ENCODE data around the gene CELF1. TPM values are rescaled to one million over a fixed set of nuclear protein-coding genes. Genes with fewer than 3 reads are reported as not detected.

The CELF1 gene
- total and polyA plus RNA-seq, 2 of the 13 experiments (the other 11 are each of a cell fraction or from before 2014, with no cell fraction given), result 69.0 to 80.1 TPM

DNA sequence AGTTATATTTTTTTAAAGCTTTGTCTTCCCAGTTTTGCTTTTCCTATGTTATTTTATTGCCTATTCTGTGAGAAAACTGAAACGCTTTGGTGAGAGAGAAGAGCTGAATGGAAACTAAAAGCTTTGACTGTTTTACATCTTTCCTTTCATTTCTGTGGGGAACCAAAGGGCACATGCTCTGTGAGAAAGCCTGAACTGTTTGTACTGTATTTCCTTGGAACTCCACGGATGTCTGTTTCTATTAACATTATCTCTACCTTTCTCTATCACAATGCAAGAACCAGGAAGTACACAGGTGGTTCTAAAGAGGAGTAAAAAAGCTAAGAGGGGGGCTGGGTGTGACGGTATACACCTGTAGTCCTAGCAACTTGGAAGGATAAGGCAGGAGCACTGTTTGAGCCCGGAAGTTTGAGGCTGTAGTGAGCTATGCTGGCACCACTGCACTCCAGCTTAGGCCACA lies 43.8 kb downstream of the CELF1 start (continued):
- TF ChIP-seq, protein P1, sequence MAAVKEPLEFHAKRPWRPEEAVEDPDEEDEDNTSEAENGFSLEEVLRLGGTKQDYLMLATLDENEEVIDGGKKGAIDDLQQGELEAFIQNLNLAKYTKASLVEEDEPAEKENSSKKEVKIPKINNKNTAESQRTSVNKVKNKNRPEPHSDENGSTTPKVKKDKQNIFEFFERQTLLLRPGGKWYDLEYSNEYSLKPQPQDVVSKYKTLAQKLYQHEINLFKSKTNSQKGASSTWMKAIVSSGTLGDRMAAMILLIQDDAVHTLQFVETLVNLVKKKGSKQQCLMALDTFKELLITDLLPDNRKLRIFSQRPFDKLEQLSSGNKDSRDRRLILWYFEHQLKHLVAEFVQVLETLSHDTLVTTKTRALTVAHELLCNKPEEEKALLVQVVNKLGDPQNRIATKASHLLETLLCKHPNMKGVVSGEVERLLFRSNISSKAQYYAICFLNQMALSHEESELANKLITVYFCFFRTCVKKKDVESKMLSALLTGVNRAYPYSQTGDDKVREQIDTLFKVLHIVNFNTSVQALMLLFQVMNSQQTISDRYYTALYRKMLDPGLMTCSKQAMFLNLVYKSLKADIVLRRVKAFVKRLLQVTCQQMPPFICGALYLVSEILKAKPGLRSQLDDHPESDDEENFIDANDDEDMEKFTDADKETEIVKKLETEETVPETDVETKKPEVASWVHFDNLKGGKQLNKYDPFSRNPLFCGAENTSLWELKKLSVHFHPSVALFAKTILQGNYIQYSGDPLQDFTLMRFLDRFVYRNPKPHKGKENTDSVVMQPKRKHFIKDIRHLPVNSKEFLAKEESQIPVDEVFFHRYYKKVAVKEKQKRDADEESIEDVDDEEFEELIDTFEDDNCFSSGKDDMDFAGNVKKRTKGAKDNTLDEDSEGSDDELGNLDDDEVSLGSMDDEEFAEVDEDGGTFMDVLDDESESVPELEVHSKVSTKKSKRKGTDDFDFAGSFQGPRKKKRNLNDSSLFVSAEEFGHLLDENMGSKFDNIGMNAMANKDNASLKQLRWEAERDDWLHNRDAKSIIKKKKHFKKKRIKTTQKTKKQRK (IDR thresholded peaks at IDR 0.05; ENCODE audit: low read length), result no peak
- TF ChIP-seq SOX13 (IDR thresholded peaks at IDR 0.05) (no peak), SOX13 (CRISPR knock-in tag; conservative IDR thresholded peaks at IDR 0.05 in 1 of 2, IDR thresholded peaks at IDR 0.05 in 1 of 2) (no peak), ZNF225 (CRISPR knock-in tag; IDR thresholded peaks at IDR 0.05) (no peak), CEBPB (IDR thresholded peaks at IDR 0.05; ENCODE audit: borderline replicate concordance, low read depth, low read length) (no peak)
- TF ChIP-seq, protein P2, sequence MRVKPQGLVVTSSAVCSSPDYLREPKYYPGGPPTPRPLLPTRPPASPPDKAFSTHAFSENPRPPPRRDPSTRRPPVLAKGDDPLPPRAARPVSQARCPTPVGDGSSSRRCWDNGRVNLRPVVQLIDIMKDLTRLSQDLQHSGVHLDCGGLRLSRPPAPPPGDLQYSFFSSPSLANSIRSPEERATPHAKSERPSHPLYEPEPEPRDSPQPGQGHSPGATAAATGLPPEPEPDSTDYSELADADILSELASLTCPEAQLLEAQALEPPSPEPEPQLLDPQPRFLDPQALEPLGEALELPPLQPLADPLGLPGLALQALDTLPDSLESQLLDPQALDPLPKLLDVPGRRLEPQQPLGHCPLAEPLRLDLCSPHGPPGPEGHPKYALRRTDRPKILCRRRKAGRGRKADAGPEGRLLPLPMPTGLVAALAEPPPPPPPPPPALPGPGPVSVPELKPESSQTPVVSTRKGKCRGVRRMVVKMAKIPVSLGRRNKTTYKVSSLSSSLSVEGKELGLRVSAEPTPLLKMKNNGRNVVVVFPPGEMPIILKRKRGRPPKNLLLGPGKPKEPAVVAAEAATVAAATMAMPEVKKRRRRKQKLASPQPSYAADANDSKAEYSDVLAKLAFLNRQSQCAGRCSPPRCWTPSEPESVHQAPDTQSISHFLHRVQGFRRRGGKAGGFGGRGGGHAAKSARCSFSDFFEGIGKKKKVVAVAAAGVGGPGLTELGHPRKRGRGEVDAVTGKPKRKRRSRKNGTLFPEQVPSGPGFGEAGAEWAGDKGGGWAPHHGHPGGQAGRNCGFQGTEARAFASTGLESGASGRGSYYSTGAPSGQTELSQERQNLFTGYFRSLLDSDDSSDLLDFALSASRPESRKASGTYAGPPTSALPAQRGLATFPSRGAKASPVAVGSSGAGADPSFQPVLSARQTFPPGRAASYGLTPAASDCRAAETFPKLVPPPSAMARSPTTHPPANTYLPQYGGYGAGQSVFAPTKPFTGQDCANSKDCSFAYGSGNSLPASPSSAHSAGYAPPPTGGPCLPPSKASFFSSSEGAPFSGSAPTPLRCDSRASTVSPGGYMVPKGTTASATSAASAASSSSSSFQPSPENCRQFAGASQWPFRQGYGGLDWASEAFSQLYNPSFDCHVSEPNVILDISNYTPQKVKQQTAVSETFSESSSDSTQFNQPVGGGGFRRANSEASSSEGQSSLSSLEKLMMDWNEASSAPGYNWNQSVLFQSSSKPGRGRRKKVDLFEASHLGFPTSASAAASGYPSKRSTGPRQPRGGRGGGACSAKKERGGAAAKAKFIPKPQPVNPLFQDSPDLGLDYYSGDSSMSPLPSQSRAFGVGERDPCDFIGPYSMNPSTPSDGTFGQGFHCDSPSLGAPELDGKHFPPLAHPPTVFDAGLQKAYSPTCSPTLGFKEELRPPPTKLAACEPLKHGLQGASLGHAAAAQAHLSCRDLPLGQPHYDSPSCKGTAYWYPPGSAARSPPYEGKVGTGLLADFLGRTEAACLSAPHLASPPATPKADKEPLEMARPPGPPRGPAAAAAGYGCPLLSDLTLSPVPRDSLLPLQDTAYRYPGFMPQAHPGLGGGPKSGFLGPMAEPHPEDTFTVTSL (CRISPR knock-in tag; IDR thresholded peaks at IDR 0.05; ENCODE audit: borderline replicate concordance), result no peak
- TF ChIP-seq, protein P3, sequence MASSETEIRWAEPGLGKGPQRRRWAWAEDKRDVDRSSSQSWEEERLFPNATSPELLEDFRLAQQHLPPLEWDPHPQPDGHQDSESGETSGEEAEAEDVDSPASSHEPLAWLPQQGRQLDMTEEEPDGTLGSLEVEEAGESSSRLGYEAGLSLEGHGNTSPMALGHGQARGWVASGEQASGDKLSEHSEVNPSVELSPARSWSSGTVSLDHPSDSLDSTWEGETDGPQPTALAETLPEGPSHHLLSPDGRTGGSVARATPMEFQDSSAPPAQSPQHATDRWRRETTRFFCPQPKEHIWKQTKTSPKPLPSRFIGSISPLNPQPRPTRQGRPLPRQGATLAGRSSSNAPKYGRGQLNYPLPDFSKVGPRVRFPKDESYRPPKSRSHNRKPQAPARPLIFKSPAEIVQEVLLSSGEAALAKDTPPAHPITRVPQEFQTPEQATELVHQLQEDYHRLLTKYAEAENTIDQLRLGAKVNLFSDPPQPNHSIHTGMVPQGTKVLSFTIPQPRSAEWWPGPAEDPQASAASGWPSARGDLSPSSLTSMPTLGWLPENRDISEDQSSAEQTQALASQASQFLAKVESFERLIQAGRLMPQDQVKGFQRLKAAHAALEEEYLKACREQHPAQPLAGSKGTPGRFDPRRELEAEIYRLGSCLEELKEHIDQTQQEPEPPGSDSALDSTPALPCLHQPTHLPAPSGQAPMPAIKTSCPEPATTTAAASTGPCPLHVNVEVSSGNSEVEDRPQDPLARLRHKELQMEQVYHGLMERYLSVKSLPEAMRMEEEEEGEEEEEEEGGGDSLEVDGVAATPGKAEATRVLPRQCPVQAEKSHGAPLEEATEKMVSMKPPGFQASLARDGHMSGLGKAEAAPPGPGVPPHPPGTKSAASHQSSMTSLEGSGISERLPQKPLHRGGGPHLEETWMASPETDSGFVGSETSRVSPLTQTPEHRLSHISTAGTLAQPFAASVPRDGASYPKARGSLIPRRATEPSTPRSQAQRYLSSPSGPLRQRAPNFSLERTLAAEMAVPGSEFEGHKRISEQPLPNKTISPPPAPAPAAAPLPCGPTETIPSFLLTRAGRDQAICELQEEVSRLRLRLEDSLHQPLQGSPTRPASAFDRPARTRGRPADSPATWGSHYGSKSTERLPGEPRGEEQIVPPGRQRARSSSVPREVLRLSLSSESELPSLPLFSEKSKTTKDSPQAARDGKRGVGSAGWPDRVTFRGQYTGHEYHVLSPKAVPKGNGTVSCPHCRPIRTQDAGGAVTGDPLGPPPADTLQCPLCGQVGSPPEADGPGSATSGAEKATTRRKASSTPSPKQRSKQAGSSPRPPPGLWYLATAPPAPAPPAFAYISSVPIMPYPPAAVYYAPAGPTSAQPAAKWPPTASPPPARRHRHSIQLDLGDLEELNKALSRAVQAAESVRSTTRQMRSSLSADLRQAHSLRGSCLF (CRISPR knock-in tag; IDR thresholded peaks at IDR 0.05; ENCODE audit: borderline replicate concordance), result no peak
- TF ChIP-seq, protein P4, sequence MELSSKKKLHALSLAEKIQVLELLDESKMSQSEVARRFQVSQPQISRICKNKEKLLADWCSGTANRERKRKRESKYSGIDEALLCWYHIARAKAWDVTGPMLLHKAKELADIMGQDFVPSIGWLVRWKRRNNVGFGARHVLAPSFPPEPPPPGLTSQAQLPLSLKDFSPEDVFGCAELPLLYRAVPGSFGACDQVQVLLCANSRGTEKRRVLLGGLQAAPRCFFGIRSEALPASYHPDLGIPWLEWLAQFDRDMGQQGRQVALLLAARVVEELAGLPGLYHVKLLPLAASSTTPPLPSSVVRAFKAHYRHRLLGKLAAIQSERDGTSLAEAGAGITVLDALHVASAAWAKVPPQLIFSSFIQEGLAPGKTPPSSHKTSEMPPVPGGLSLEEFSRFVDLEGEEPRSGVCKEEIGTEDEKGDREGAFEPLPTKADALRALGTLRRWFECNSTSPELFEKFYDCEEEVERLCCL (CRISPR knock-in tag; IDR thresholded peaks at IDR 0.05; ENCODE audit: borderline replicate concordance), result no peak
- TF ChIP-seq, protein P5, sequence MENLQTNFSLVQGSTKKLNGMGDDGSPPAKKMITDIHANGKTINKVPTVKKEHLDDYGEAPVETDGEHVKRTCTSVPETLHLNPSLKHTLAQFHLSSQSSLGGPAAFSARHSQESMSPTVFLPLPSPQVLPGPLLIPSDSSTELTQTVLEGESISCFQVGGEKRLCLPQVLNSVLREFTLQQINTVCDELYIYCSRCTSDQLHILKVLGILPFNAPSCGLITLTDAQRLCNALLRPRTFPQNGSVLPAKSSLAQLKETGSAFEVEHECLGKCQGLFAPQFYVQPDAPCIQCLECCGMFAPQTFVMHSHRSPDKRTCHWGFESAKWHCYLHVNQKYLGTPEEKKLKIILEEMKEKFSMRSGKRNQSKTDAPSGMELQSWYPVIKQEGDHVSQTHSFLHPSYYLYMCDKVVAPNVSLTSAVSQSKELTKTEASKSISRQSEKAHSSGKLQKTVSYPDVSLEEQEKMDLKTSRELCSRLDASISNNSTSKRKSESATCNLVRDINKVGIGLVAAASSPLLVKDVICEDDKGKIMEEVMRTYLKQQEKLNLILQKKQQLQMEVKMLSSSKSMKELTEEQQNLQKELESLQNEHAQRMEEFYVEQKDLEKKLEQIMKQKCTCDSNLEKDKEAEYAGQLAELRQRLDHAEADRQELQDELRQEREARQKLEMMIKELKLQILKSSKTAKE (CRISPR knock-in tag; IDR thresholded peaks at IDR 0.05; ENCODE audit: borderline replicate concordance), result no peak
